Activated CD8-positive, alpha-beta T cell treated with anti-CD3 and anti-CD28 coated beads for 36 hours (primary cell): ENCODE measurements around the gene TAF10. TPM values are rescaled to one million over a fixed set of nuclear protein-coding genes. Genes with fewer than 3 reads are reported as not detected.

Experiments used
- ATAC-seq: fragments of 200-7000 bp; cut with Tn5 transposase; one replicate; pipeline ENCODE4 v1.10.0; 2021; ENCODE audit warnings: mild to moderate bottlenecking, moderate library complexity
- CTCF ChIA-PET: fragments of 350-600 bp; sonication (Branson Sonifier 250); formaldehyde crosslinking; loops from one replicate; lab custom pipeline; 2021; ENCODE audit warnings: antibody characterized with exemption; lab: Charles Lee
- POLR2A ChIA-PET: fragments of 350-600 bp; sonication (Branson Sonifier 250); formaldehyde crosslinking; loops from one replicate; lab custom pipeline; 2021; ENCODE audit warnings: antibody characterized with exemption; lab: Charles Lee
- DNase-seq: peaks from one replicate; pipeline ENCODE4 v3.0.0-alpha.2; 2020
- H3K27ac Mint-ChIP-seq: one replicate; pipeline ENCODE4 v1.8.0; 2021; ENCODE audit warnings: mild to moderate bottlenecking, mixed read lengths
- H3K27me3 Mint-ChIP-seq: one replicate; pipeline ENCODE4 v1.8.0; 2021; ENCODE audit warnings: mixed read lengths
- H3K36me3 Mint-ChIP-seq: one replicate; pipeline ENCODE4 v1.8.0; 2021; ENCODE audit warnings: low read depth, mixed read lengths
- H3K4me1 Mint-ChIP-seq: one replicate; pipeline ENCODE4 v1.8.0; 2021; ENCODE audit warnings: low read depth, mixed read lengths
- H3K4me3 Mint-ChIP-seq: one replicate; pipeline ENCODE4 v1.8.0; 2021; ENCODE audit warnings: mild to moderate bottlenecking, moderate library complexity, mixed read lengths
- H3K9me3 Mint-ChIP-seq: one replicate; pipeline ENCODE4 v1.8.0; 2021; ENCODE audit warnings: mixed read lengths
- intact Hi-C: fragments of 100-400 bp; cut with micrococcal nuclease; formaldehyde crosslinking; loops from one replicate; pipeline ENCODE4 v1.10.0; 2022
- total RNA-seq, 2 experiments: library from RNA; stranded (reverse); gene quantifications; one replicate each; pipeline ENCODE4 v1.2.3, GENCODE V29; 2021
- TF ChIP-seq, protein P1 (sequence below): fragments of 200-600 bp; IDR thresholded peaks from one replicate; pipeline ENCODE4 v1.8.0; 2022; ENCODE audit warnings: antibody characterized with exemption, mild to moderate bottlenecking

The TAF10 gene
- total RNA-seq: 100 to 1,000 TPM; 151 to 160 TPM

DNA sequence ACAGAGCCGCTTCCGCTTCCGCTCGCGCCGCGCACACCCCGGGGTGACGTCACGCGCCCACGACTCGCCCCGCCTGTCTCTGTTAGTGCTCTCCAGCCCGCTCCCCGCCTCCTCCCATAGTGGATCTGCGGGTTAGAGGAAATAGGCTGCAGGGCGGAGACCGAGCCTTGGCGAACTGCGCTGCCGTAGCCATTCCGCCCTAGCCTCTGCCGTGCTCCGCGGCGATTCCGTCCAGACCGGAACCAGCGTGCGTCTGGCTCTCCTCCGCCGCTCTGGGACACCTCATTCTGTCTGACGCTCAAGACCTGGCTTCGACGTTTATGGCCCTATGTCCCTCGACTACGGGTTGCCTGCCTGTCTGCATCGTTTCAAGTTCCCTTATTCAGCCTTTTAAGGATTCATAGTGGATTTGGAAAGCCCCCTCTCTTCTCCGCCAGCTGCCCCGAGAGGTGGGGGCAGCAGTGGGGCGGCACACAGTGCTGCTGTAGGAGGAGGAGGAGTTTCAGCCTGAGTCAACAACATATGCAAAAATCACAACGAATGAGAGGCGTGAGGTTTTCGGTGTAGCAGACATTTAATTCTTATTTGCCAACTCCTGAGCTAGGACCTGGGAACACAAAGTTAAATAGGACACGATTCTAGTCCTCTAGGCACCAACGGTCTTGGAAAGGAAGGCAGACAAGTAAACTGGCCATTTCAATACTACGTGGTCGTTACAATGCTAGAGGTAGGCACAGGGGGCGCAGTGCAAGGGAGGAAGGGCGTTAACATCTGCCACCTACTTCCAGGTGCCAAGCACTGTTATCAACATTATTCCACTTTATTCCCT is at the start of gene TAF10:
Gene TAF10 (minus strand): TSS at position 4 of the 829 bp plus-strand sequence. CDS start 27 bp downstream, outside the sequence.
- H3K27ac Mint-ChIP-seq: peak within 1 kb of the TSS; percentile 92
- H3K27me3 Mint-ChIP-seq: no peaks in the 10 kb centered on the region
- DNase-seq (peak; percentile 98), ATAC-seq (peak; percentile 88)
- TF ChIP-seq, protein P1, sequence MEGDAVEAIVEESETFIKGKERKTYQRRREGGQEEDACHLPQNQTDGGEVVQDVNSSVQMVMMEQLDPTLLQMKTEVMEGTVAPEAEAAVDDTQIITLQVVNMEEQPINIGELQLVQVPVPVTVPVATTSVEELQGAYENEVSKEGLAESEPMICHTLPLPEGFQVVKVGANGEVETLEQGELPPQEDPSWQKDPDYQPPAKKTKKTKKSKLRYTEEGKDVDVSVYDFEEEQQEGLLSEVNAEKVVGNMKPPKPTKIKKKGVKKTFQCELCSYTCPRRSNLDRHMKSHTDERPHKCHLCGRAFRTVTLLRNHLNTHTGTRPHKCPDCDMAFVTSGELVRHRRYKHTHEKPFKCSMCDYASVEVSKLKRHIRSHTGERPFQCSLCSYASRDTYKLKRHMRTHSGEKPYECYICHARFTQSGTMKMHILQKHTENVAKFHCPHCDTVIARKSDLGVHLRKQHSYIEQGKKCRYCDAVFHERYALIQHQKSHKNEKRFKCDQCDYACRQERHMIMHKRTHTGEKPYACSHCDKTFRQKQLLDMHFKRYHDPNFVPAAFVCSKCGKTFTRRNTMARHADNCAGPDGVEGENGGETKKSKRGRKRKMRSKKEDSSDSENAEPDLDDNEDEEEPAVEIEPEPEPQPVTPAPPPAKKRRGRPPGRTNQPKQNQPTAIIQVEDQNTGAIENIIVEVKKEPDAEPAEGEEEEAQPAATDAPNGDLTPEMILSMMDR: peak; percentile 69
- POLR2A ChIA-PET: interaction anchor here (0.7 to 3.8 kb wide), 11 partner anchors 8 to 71 kb away, joined by 3 to 13 read pairs (median 4); partner anchors contain the start of gene MRPL17
- no peaks in the 10 kb centered on the region for H3K9me3 Mint-ChIP-seq
- H3K4me1 Mint-ChIP-seq: peaks cover 38% of the 10 kb centered on the region
- H3K36me3 Mint-ChIP-seq: peaks cover 45% of the 10 kb centered on the region
- intact Hi-C loops: loop anchor here (10.0 kb wide), 1 partner anchor 132 kb away; no protein-coding TSS in a partner anchor
- no peak within 1 kb of the TSS for H3K4me3 Mint-ChIP-seq
- CTCF ChIA-PET: interaction anchor here (0.6 to 3.0 kb wide), 30 partner anchors 8 to 233 kb away, joined by 3 to 32 read pairs (median 4); partner anchors contain the start of genes ARFIP2, MRPL17 and TIMM10B

DNA sequence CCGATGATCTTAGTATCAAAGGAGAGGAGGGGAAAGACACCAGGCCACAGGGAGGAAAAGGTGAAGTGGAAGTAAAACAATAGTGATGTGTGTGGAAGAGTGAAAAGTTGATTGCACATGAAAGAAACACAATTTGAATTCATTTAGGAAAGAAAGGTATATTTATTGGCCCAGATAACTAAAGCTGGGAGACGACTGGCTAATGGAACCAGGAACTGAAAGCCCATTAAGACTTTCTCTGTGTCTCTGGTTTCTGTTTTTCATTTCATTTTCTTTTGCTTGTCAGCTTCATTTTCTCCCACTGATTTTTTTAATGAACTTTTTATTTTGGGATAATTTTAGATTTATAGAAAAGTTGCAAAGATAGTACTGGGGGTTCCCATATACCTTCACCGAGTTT is 48.7 kb upstream of the TAF10 start:
- TF ChIP-seq, protein P1: no peak
- no peak overlapping the region for H3K4me3 Mint-ChIP-seq
- CTCF ChIA-PET: interaction anchor here (0.6 to 2.1 kb wide), 3 partner anchors 7 to 27 kb away, joined by 3 to 5 read pairs (median 4); no protein-coding TSS in a partner anchor
- H3K9me3 Mint-ChIP-seq: no peaks in the 10 kb centered on the region
- no peak for DNase-seq
- no peak for ATAC-seq
- intact Hi-C loops: no loop called here
- POLR2A ChIA-PET: no interaction called here
- H3K27me3 Mint-ChIP-seq: peaks cover 9% of the 10 kb centered on the region
- no peak overlapping the region for H3K27ac Mint-ChIP-seq
- H3K4me1 Mint-ChIP-seq: peaks cover 14% of the 10 kb centered on the region
- H3K36me3 Mint-ChIP-seq: no peaks in the 10 kb centered on the region

DNA sequence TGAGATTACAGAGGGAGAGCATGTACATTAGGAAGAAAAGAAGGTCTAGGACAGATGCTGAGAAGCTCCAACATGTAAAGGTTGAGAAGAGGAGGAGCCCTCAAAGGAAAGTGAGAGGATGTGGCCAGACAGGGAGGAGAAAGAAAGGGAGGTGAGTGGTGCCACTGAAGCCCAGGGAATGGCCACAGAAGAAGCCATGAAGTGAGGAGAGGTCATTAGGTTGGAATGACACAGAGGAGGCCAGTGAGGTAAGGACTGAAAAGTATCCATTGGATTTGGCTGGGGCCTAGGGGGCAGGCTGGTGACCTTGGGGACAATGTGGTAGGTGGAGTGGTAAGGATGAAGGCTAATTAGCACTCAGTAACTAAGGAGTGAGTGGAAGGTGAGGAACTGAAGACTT is 46.6 kb upstream of the TAF10 start:
- Mint-ChIP-seq H3K36me3 (no peaks in the 10 kb centered on the region), H3K4me3 (no peak overlapping the region), H3K27me3 (peaks cover 9% of the 10 kb centered on the region), H3K27ac (no peak overlapping the region), H3K4me1 (peaks cover 11% of the 10 kb centered on the region), H3K9me3 (no peaks in the 10 kb centered on the region)
- ChIA-PET CTCF (interaction anchor here (0.8 to 1.3 kb wide), 3 partner anchors 9 to 215 kb away, joined by 3 to 4 read pairs (median 3); no protein-coding TSS in a partner anchor), POLR2A (interaction anchor here (2.6 kb wide), 1 partner anchor 9 kb away, joined by 7 read pairs; no protein-coding TSS in a partner anchor)
- TF ChIP-seq, protein P1: no peak
- DNase-seq: no peak
- intact Hi-C loops: loop anchor here (10.0 kb wide), 1 partner anchor 54 kb away; the partner anchor contains the start of genes ILK and RRP8
- no peak for ATAC-seq

DNA sequence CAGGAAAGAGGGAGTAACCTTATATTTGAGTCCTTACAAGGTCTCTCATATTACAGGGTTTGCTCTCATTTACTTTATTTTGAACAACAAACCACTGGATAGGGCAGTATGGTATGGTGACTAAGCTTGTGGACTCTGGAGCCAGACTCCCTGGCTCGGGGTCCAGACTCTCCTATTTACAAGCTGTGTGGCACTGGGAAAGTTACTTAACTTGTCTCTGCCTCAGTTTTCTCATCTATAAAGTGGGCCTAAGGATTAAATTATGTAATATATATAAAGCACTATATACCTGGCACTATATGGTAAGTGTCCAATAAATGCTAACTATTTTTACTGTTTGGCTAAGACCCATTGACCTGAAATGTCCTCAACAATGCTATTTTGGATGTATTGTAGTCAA is 45.3 kb upstream of the TAF10 start:
- POLR2A ChIA-PET: interaction anchor here (0.6 to 2.6 kb wide), 5 partner anchors 8 to 126 kb away, joined by 3 to 7 read pairs (median 4); no protein-coding TSS in a partner anchor
- DNase-seq (no peak), ATAC-seq (no peak)
- Mint-ChIP-seq H3K4me3 (peak overlapping the region; percentile 46), H3K4me1 (peaks cover 5% of the 10 kb centered on the region), H3K27ac (no peak overlapping the region), H3K9me3 (no peaks in the 10 kb centered on the region), H3K36me3 (no peaks in the 10 kb centered on the region), H3K27me3 (peaks cover 9% of the 10 kb centered on the region)
- intact Hi-C loops: loop anchor here (10.0 kb wide), 1 partner anchor 53 kb away; the partner anchor contains the start of genes ILK and RRP8
- TF ChIP-seq, protein P1: no peak
- CTCF ChIA-PET: interaction anchor here (0.8 to 1.3 kb wide), 3 partner anchors 10 to 53 kb away, joined by 3 to 4 read pairs (median 4); no protein-coding TSS in a partner anchor
